IMR-90 (cell line): ENCODE data around the gene GABRA4. TPM values are rescaled to one million over a fixed set of nuclear protein-coding genes. Genes with fewer than 3 reads are reported as not detected.
A peak's percentile ranks its signal among the peaks of the same experiment; 100 is the strongest.

Experiments used
- ATAC-seq: fragments of 200-7000 bp; cut with Tn5 transposase; 2 replicates; pipeline ENCODE4 v1.9.1; 2020; ENCODE audit warnings: low read depth, mild to moderate bottlenecking, moderate library complexity
- BruUV-seq: library from RNA; stranded (reverse); fragments of 400-500 nt; replicated peaks from 2 replicates; lab custom pipeline; 2021; lab: Mats Ljungman, UMichigan
- CTCF ChIA-PET: fragments of 300-600 bp; formaldehyde crosslinking; extraction: SDS; loops from one replicate; lab custom pipeline; 2021; ENCODE audit warnings: antibody characterized with exemption; lab: Yijun Ruan, JAX
- POLR2A ChIA-PET: fragments of 300-600 bp; sonication (Branson Sonifier 250); formaldehyde crosslinking; loops from one replicate; lab custom pipeline; 2022; ENCODE audit warnings: antibody characterized with exemption; ENCODE audit not compliant: unreplicated experiment; lab: Charles Lee
- DNase-seq: peaks from one replicate; pipeline ENCODE4 v3.0.0; 2013
- H2AFZ ChIP-seq: replicated peaks from 2 replicates; pipeline ENCODE3; 2013; ENCODE audit warnings: low read length, mild to moderate bottlenecking; ENCODE audit not compliant: poor library complexity
- H2AK5ac ChIP-seq: 2 replicates; pipeline ENCODE4 v1.6.1; 2013; ENCODE audit warnings: low read depth, low read length, inconsistent platforms
- H2AK9ac ChIP-seq: replicated peaks from 2 replicates; pipeline ENCODE3; 2013; ENCODE audit warnings: mild to moderate bottlenecking, low read depth, low read length, moderate library complexity; ENCODE audit not compliant: poor library complexity
- H2BK120ac ChIP-seq: 2 replicates; pipeline ENCODE4 v1.6.1; 2013; ENCODE audit warnings: low read depth, low read length, inconsistent platforms
- H2BK15ac ChIP-seq: 3 replicates; pipeline ENCODE4 v1.6.1; 2013; ENCODE audit warnings: low read depth, low read length, inconsistent platforms
- H2BK20ac ChIP-seq: 2 replicates; pipeline ENCODE4 v1.6.1; 2013; ENCODE audit warnings: low read depth, mild to moderate bottlenecking, inconsistent platforms, low read length, moderate library complexity
- H2BK5ac ChIP-seq: 2 replicates; pipeline ENCODE4 v1.6.1; 2013; ENCODE audit warnings: mild to moderate bottlenecking, low read depth, low read length, inconsistent platforms; ENCODE audit not compliant: poor library complexity, severe bottlenecking
- H3K14ac ChIP-seq: replicated peaks from 2 replicates; pipeline ENCODE4 v1.6.1; 2013; ENCODE audit warnings: low read depth, low read length, inconsistent platforms
- H3K18ac ChIP-seq: 2 replicates; pipeline ENCODE4 v1.6.1; 2013; ENCODE audit warnings: low read depth, low read length, control low read depth
- H3K23ac ChIP-seq: 2 replicates; pipeline ENCODE4 v1.6.1; 2013; ENCODE audit warnings: low read depth, low read length, inconsistent platforms
- H3K27ac ChIP-seq: 2 replicates; pipeline ENCODE4 v1.5.1; 2013; ENCODE audit warnings: mild to moderate bottlenecking, control low read depth, low read length; ENCODE audit not compliant: insufficient read depth
- H3K27me3 ChIP-seq: 2 replicates; pipeline ENCODE4 v1.6.1; 2013; ENCODE audit warnings: low read length; ENCODE audit not compliant: control insufficient read depth, insufficient read depth
- H3K36me3 ChIP-seq: 2 replicates; pipeline ENCODE4 v1.6.1; 2013; ENCODE audit warnings: low read length, mixed read lengths; ENCODE audit not compliant: control insufficient read depth, insufficient read depth
- H3K4ac ChIP-seq: 2 replicates; pipeline ENCODE4 v1.6.1; 2013; ENCODE audit warnings: low read depth, low read length, inconsistent platforms
- H3K4me1 ChIP-seq: 2 replicates; pipeline ENCODE4 v1.6.1; 2013; ENCODE audit warnings: low read length, mixed read lengths; ENCODE audit not compliant: control insufficient read depth, insufficient read depth
- H3K4me2 ChIP-seq: 2 replicates; pipeline ENCODE4 v1.6.1; 2013; ENCODE audit warnings: low read depth, mild to moderate bottlenecking, control low read depth, low read length, moderate library complexity
- H3K4me3 ChIP-seq: 2 replicates; pipeline ENCODE4 v1.5.1; 2013; ENCODE audit warnings: low read depth, mild to moderate bottlenecking, control low read depth, low read length, moderate library complexity; ENCODE audit not compliant: insufficient read depth
- H3K56ac ChIP-seq: 2 replicates; pipeline ENCODE4 v1.6.1; 2013; ENCODE audit warnings: low read length, inconsistent platforms; ENCODE audit not compliant: insufficient read depth; ENCODE audit errors: extremely low read depth
- H3K79me1 ChIP-seq, 2 experiments: 2 replicates each; pipeline ENCODE4 v1.6.1; 2013; ENCODE audit warnings: low read length in 2 of 2, inconsistent platforms in 1 of 2, low read depth in 1 of 2
- H3K9ac ChIP-seq: 2 replicates; pipeline ENCODE4 v1.6.1; 2013; ENCODE audit warnings: low read depth, low read length, control low read depth
- H3K9me1 ChIP-seq: 2 replicates; pipeline ENCODE4 v1.6.1; 2013; ENCODE audit warnings: low read length, inconsistent platforms; ENCODE audit not compliant: insufficient read depth
- H3K9me3 ChIP-seq: 2 replicates; pipeline ENCODE4 v1.6.1; 2013; ENCODE audit warnings: low read length; ENCODE audit not compliant: control insufficient read depth, insufficient read depth
- H4K20me1 ChIP-seq: 2 replicates; pipeline ENCODE4 v1.6.1; 2013; ENCODE audit warnings: low read length, inconsistent platforms; ENCODE audit not compliant: insufficient read depth
- H4K5ac ChIP-seq: 2 replicates; pipeline ENCODE4 v1.6.1; 2013; ENCODE audit warnings: mild to moderate bottlenecking, low read depth, low read length, control low read depth
- H4K8ac ChIP-seq, 2 experiments: 2 replicates each; pipeline ENCODE4 v1.6.1; 2013; ENCODE audit warnings: low read depth in 2 of 2, low read length in 2 of 2, control low read depth in 1 of 2, inconsistent platforms in 1 of 2
- H4K91ac ChIP-seq: 2 replicates; pipeline ENCODE4 v1.6.1; 2013; ENCODE audit warnings: low read depth, low read length, inconsistent platforms; ENCODE audit not compliant: insufficient read depth
- CEBPB ChIP-seq: IDR thresholded peaks from 2 replicates; pipeline ENCODE4 v1.6.1; 2012; ENCODE audit warnings: low read depth, low read length, improper control_type of control experiment
- FOS ChIP-seq: fragments of 150-350 bp; IDR thresholded peaks from 2 replicates; pipeline ENCODE4 v1.6.1; 2016; ENCODE audit warnings: low read depth, low read length
- WGBS, 2 experiments: methylation state at CpG; one replicate each; pipeline versions ENCODE4 v1.1.5 to v1.1.7; 2013; ENCODE audit warnings: missing lambda C conversion rate in 2 of 2; ENCODE audit not compliant: insufficient read length in 1 of 2; ENCODE audit errors: extremely low coverage in 2 of 2; 5-methylcytosine and 5-hydroxymethylcytosine counted together
- dilution Hi-C: fragments of 300-500 bp; cut with HindIII; formaldehyde crosslinking; loops from one replicate; pipeline ENCODE4 v1.14.3; 2018; ENCODE audit warnings: low sequenced_read_pairs; ENCODE audit not compliant: unreplicated experiment
- in situ Hi-C: fragments of 300-500 bp; cut with MboI; formaldehyde crosslinking; loops from 3 replicates; pipeline ENCODE4 v1.14.3; 2019; ENCODE audit warnings: low sequenced_read_pairs, inconsistent platforms, mixed read lengths
- intact Hi-C: fragments of 100-400 bp; cut with micrococcal nuclease; formaldehyde crosslinking; loops from 2 replicates; pipeline ENCODE4 v1.10.0; 2022
- polyA plus RNA-seq, 3 experiments: library from polyadenylated mRNA; depleted of rRNA; stranded (reverse); fragments of >200 nt; gene quantifications; 2 replicates each; pipeline ENCODE4 v1.2.3, GENCODE V29; 2012; ENCODE audit warnings: low replicate concordance in 1 of 3
- total RNA-seq: library from RNA; depleted of rRNA; stranded (reverse); fragments of >200 nt; gene quantifications from 2 replicates; pipeline ENCODE4 v1.2.3, GENCODE V29; 2012

The GABRA4 gene
- total and polyA plus RNA-seq, 2 of the 4 experiments (the other 2 are of a cell fraction) = 1.1 to 1.8 TPM

- Histone ChIP-seq H3K56ac (no peak overlapping the region), H3K4me2 (no peak overlapping the region; the same call in 1 of the 2 replicates), H4K5ac (no peak overlapping the region), H3K9me3 (no peaks in the 10 kb centered on the region), H2AK5ac (no peak overlapping the region), H2BK5ac (no peak overlapping the region), H3K79me1 (no peaks in the 10 kb centered on the region), H3K14ac (no peak overlapping the region), H3K9ac (no peak overlapping the region), H3K9me1 (no peaks in the 10 kb centered on the region), H3K4ac (no peak overlapping the region), H3K27me3 (no peaks in the 10 kb centered on the region), H3K27ac (no peak overlapping the region), H4K20me1 (no peaks in the 10 kb centered on the region), H2AFZ (no peak overlapping the region), H3K36me3 (no peaks in the 10 kb centered on the region), H2BK20ac (no peak overlapping the region), H3K18ac (no peak overlapping the region), H3K4me3 (no peak overlapping the region), H4K91ac (no peak overlapping the region), H3K4me1 (no peaks in the 10 kb centered on the region), H4K8ac (no peak overlapping the region), H2AK9ac (no peak overlapping the region), H2BK120ac (no peak overlapping the region), H3K23ac (no peak overlapping the region), H2BK15ac (no peak overlapping the region)
- POLR2A ChIA-PET = no interaction called here
- CTCF ChIA-PET = no interaction called here
- DNase-seq (peak; percentile 31), ATAC-seq (no peak)
- in situ Hi-C loops (no loop called here), dilution Hi-C loops (no loop called here), intact Hi-C loops (no loop called here)
- BruUV-seq = no TSS peak
- TF ChIP-seq FOS (no peak), CEBPB (peak; percentile 86)
- no CpG with 5 or more reads among the region's 4 CpGs for WGBS, 2 experiments
Measured at GRCh38 chr4:46975812-46976553, 17.4 kb downstream of the GABRA4 start.
